Stimulated activated CD8-positive, alpha-beta memory T cell treated with anti-CD3 and anti-CD28 coated beads, Interleukin-15, amount 100 ng/mL, for 4 hours (primary cell): ENCODE data around the gene CCHCR1.

Source experiments
- DNase-seq, 2 donors: peaks; one replicate each; pipeline ENCODE4 v3.0.0-alpha.2; 2020; ENCODE audit warnings: low read depth in 2 of 2

The CCHCR1 gene

GRCh38 chr6:31161216-31162126, 3.9 kb upstream of the CCHCR1 start:
- DNase-seq = no peak

- no peak for DNase-seq
These were observed 1.6 kb upstream of the CCHCR1 start for GRCh38 chr6:31158863-31159855.

GRCh38 chr6:31158140-31158862, 699 bp upstream of the CCHCR1 start, which contains the start of gene TCF19:
TCF19 (plus strand) TSS chr6:31158589; CDS start chr6:31159470, 881 bp downstream.
- DNase-seq = peak; percentile 98 to 99

GRCh38 chr6:31156641-31157040, 961 bp downstream of the CCHCR1 start:
- DNase-seq = no peak

- no peak for DNase-seq
These were observed 3.2 kb downstream of the CCHCR1 start for GRCh38 chr6:31154436-31154835.

GRCh38 chr6:31152781-31153180, 4.8 kb downstream of the CCHCR1 start:
- DNase-seq = no peak

- no peak for DNase-seq
These were observed 7.7 kb downstream of the CCHCR1 start for GRCh38 chr6:31149827-31150447.

GRCh38 chr6:31145386-31145785, 12.2 kb downstream of the CCHCR1 start:
- DNase-seq = no peak

GRCh38 chr6:31144970-31145340, 12.6 kb downstream of the CCHCR1 start:
- DNase-seq = no peak

- no peak for DNase-seq
These were observed 13.2 kb downstream of the CCHCR1 start for GRCh38 chr6:31144296-31144969.

GRCh38 chr6:31143148-31143547, 14.5 kb downstream of the CCHCR1 start:
- no peak for DNase-seq

- no peak for DNase-seq
These were observed 15.2 kb downstream of the CCHCR1 start for GRCh38 chr6:31142361-31142761.

GRCh38 chr6:31140643-31141042, 17.0 kb downstream of the CCHCR1 start:
- no peak for DNase-seq

GRCh38 chr6:31139599-31139998, 18.0 kb downstream of the CCHCR1 start:
- no peak for DNase-seq

GRCh38 chr6:31138982-31139381, 18.6 kb downstream of the CCHCR1 start, which contains the start of gene PSORS1C2:
PSORS1C2 (minus strand) TSS chr6:31139066; CDS start chr6:31139026, 40 bp downstream.
- DNase-seq = no peak

GRCh38 chr6:31135710-31136109, 21.9 kb downstream of the CCHCR1 start:
- no peak for DNase-seq

GRCh38 chr6:31132806-31133205, 24.8 kb downstream of the CCHCR1 start:
- DNase-seq = no peak

- no peak for DNase-seq
These were observed 26.0 kb downstream of the CCHCR1 start for GRCh38 chr6:31131595-31131994.

- DNase-seq = no peak
These were observed 26.9 kb downstream of the CCHCR1 start for GRCh38 chr6:31130751-31131150.

- DNase-seq = no peak
These were observed 28.5 kb downstream of the CCHCR1 start for GRCh38 chr6:31129130-31129529.
